HG03571 (cell line): ENCODE results near the gene MTFR1L.

Source experiments
- ATAC-seq: cut with Tn5 transposase; IDR thresholded peaks from one replicate; pipeline ENCODE4 v1.9.1; 2021; ENCODE audit not compliant: unreplicated experiment

MTFR1L gene

GRCh38 chr1:25819491-25820246 is at the start of gene MTFR1L:
Gene MTFR1L (plus strand): TSS chr1:25819954. CDS start chr1:25823105, 3,151 bp downstream.
- ATAC-seq = peak; percentile 77

DNA sequence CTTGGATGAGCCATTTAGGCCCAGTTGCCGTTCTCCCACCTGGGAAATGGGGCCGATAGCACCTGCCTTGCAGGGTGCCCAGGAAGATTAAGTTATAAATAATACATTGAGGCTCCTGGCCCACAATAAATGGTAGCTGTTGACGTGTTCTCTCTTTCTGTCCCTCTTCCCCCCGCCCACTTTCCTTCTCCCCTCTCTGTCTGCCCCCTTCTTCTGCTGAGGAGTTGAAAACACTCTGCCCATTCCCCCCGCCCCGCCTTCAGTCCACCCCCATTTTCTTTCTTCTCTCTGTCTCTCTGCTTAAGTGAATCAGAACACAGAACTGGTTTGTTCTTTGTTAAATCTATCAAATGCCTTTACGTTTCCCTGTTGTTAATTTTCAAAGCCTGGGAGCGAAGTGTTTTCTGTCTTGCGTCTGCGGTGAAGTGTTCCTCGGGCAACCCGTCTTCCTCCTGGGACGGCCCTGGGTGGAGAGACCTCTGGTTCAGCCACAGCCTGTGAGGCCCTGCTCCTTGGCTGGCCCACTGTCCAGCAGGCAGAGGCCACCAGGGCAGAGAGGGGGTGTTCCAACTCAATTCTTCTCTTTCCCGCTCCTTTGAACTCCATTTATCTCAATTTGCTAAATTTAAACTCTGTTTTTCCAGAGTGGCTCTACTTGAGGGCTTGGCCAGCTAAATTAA is 49.1 kb upstream of the MTFR1L start:
- ATAC-seq = no peak

DNA sequence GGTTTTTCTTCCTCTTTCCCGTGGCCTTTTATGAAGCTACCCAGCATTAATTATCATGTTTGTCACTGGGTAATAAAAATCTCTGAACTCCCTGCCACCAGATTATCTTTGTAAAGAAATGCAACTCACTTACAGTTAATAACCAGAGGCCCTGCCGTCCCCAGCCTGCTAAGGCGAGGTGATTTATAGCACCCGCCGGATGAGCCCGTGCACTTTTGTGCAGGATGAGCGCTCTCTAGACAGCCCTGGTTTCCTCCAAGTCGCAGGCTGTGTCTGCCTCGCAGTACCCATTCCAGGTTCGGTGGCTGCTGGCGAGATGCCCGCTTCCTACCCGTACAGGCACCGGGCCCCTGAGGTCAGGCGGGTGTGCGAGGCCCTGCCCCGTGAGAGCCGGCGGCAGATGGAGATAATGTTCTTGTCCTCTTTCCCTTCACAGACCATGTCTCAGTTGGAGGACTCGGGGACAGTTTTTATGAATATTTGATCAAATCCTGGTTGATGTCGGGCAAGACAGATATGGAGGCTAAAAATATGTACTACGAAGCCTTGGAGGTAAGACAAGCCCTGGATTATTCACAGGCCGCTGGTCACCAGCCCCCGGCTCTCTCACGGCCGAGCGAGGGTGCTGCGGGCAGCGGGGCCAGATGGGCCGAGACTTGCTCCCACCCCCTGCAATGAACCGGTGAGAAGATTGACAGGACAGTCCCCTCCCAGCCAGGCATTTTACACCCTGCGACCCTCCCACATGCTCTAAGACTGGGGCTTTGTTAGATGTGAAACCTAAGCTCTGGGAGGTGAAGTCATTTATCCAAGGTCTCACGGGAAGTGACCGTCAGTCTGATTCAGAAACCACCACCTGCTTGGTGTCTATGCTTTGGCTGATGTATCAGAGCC is 48.3 kb upstream of the MTFR1L start:
- no peak for ATAC-seq

- ATAC-seq = no peak
These were observed 47.6 kb upstream of the MTFR1L start for GRCh38 chr1:25772164-25772563.

DNA sequence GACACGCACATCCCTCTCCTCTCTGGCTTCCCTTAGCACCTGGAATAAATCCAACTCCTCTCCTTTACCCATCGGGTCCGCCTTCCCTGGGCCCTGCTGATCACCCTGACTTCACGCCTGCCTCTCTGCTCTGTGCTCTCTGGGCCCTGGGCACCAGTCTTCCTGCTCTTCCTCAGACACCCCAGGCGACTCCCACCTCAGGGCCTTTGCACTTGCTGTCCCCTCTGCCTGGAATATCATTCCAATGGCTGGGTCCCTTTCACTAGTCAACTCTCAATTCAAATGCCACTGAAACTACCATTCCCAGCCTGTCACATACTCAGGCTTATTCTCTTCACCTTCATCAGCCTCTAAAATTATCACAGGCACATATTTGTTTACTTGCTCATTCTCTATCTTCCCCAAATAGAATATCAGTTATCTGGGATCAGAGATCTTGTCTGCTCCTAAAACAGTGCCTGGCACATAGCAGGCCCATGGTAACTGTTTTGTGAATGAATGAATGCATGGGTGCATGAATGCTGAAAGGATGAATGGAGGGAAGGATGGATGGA is 47.0 kb upstream of the MTFR1L start:
- no peak for ATAC-seq

DNA sequence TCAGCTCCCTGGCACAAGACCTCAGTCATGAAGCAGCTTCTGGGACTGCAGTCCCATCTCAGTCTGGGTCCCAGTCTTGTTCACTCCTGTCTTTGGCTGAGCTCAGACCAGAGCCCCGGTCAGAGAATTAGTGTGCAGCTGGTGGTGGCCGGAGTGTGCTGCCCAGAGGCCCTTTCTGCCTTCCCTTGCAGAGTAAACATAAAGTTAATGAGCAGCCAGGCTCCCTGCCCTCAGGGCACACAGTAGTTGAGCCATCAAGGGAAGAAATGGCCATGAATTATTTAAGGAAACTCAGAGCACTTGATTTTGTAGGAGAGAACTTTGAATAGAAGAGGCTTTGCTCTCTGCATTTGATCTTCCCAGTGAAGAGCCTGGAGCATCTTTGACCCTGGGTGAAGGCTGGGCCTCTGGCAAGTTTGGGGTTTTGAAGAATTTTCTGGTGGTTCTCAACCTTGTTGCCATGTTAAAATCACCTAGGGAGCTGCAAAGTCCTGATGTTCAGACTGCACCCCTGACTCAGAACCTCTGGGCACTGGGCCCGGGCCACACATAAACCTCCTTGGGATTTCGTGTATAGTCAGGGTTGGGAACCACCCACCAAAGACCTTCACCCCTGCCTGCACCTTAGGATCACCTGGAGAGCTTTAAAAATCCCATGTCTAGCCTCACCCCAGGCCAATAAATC is 46.2 kb upstream of the MTFR1L start:
- ATAC-seq = no peak

DNA sequence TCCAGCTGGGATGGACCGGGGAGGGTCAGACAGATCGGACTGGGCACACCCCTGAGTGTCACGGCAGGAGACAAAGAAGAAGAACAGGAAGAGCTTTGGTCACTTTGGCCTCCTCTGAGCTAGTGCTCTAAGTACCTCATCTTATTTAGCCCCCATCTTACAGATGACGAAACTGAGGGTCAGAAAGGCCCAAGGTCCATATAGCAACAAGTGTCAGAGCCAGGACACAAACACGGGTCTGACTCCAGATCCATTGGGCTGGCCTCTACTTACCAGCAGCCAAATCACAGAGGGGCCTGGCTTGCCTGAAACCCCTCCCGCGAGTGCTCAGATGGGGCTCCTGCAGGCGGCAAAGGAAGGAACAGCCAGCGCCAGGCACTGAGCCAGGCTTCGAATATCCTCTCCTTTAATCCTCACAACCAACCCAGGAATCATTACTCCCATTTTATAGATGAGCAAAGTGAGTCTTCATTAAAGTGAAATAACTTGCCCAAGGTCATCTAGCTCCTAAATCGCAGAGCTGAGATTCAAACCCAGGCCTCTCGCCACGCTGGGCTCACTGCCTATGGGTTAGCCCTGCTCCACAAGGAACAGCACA is 45.4 kb upstream of the MTFR1L start:
- no peak for ATAC-seq

DNA sequence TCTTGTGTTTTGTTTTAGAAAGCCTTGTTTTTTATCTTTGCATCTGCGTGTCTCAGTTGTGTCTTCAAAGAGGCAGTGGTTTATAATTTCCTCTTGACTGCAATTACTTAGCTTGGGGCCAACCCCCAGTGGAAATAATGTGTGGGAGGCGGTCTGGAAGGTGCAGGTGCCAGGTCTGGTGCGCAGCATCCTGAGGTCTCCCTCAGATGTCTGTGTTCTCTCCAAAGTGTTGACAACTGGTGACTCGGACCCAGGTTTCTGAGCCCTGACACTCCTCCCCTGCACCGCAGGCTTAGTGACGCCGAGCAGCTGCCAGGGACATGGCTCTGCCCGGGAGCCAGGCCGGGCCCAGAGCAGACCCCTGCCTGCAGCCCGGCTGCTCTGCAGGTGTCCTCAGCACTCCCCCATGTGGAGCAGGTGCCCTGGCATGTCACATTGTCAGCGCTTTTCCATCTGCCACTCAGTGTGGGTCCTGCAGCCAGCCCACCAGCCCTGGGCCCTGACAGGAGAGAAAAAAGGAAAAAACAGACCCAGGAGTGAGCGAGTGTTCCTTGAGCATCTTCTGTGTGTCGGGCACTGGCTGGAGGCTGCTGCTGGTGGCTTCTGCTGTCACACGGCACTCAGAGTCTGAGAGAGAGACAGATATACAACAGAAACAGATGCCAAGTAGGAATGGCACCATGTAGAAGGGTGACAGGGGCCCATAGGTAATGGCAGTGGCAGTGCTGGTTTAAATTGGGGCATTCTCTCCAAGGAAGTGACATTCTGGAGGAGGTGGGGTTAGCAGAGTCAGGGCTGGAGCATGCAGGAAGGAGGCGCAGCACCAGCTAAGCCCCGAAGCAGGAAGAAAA is 44.6 kb upstream of the MTFR1L start:
- no peak for ATAC-seq

GRCh38 chr1:25779388-25779787 is 40.4 kb upstream of the MTFR1L start:
- ATAC-seq = no peak

GRCh38 chr1:25779894-25780293 is 39.9 kb upstream of the MTFR1L start:
- no peak for ATAC-seq

DNA sequence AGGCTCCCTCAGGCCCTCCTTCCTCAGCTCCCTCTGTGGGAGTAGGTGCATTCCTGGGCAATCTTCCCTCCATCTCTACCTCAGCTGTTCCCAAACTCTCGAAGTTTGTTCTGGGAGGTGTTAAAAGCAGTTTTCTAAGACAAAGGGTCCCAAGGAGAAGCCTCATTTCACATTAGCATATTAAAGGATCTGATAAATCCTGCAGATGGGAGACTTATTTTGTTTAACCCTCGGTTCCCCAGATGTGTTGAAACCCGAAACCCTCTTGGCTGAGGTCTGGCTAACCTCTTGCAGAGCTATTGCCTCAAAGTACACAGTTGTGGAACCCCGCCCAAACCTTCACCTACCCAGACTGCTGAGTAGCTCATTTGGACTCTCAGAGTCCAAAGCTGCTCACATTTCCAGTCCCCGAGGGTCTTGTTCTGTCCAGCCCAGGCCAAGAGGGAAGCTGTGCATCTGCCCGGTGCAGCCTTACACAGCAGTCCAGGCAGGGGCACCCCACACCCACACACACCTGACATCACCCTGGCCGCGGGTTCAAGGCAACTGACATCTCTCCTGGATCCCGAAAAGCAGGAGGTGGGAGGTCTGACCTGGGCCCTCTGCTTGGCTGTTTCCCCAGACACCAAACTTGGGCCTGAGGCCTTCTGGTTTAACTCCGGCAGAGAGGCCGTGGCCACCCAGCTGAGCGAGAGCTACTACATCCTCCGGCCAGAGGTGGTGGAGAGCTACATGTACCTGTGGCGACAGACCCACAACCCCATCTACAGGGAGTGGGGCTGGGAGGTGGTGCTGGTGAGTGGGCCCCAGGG is 39.2 kb upstream of the MTFR1L start:
- no peak for ATAC-seq

- ATAC-seq = no peak
These were observed 38.7 kb upstream of the MTFR1L start for GRCh38 chr1:25781130-25781433.

GRCh38 chr1:25782608-25783201 is 37.0 kb upstream of the MTFR1L start:
- no peak for ATAC-seq

DNA sequence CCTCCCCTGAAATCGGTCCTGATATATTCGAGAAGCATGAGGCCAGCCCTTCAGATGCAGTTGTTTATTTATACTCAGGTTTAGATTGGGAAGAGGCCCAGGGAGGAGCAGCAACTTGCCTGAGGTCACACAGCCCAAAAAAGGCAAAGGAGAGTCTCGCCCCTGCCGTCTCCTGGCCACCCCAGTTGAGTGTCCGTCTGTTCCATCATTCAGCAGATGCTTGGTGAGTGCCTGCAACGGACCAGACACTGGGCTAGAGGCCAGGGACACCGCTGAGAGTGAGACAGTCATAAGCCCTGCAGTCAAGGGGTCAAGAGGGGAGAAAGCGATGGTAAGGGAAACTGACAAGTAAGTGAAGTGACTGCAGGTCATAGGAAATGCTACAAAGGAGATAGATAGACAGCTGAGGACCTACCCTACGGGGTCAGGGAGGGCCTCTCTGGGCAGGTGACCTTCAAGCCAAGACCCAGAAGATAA is 35.1 kb upstream of the MTFR1L start:
- ATAC-seq = no peak

- ATAC-seq = no peak
These were observed 34.3 kb upstream of the MTFR1L start for GRCh38 chr1:25785333-25786067.

DNA sequence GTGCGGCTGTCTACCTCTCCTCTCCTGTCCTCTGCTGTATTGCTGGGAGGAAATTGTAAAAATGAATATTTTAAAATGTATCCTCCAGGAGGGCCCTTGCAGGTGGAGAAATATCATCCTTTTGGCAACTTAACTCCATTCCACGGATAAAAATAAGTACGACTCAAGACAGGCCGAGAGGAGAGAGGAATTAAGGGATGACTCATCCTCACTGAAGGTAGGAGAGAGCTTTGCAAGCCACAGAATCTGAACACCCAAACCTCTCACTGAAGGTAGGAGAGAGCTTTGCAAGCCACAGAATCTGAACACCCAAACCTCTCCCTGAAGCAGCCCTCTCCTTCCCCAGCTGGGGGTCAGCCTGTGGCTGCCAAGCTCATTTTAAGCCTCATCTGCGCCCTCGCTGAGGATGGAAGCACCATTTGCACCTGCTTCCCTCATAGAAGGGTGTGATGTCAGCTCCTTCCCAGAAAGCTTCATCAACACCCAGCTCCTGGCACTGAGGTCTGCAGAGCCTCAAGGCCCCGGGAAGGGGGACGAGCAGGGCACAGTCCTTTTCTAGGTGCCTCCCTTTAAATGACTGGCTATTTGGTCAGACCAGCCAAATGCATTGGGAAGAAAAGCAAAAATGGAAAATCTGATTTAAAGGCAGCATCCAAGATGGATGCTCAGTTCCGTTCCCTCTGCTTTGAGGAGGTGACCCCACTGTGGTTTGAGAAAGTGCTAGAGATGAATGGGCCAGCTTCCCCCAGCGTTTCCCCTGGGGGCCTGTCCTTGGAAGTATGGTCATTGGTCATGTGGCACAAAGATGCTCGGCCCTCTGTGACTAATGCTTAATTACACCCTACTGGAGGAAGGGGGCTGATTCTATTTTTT is 32.6 kb upstream of the MTFR1L start:
- ATAC-seq = no peak

DNA sequence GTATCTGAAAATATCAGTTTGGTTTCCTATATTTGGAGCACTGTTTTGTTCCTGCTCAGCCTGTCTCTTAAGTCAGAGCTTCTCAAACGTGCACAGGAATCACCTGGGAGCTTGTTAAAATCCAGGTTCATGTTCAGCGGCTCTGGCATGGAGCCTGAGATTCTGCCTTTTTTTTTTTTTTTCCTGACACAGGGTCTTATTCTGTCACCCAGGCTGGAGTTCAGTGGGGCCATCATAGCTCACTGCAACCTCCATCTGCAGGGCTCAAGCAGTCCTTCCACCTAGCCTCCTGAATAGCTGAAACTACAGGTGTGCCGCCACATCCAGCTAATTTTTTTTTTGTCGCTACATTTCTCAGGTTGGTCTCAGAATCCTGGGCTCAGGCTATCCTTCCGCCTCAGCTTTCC is 32.0 kb upstream of the MTFR1L start:
- no peak for ATAC-seq
